ENCODE results near the gene BCS1L.

Gene BCS1L

DNA sequence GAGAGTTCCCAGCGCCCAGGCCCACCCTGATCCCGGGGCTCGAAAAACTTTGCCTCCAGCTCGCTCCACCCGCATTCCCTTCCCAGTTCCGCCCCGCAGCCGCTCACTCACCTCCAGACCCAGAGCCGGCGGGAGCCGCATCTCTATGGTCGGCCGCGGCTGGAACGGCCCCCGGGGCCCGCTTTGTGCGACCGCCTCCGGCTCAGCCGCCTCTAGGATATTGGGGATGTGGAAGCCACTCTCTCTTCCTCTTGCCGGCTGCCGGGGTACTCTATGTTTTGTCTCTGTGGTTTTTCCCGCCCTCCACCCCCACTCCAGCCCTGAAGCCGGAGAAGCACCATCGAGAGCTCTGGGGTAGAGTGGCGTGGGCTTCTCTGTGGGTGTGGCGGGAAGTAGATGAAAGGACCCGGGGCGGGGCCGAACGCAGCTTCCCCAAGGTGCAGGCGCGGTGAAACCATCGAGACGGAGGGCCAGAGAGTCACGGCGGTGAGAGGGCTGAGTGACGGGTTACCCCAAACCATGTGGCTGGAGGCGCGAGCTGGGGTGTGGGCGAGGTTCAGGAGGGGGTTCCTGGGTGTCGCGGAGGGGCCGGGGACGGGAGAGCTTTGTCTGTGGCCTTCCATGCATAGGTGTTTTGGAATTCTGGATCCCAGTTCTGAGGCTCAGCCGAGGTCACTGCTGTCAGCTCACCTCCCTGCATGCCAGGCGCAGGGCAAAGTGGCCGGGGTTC lies at the start of gene BCS1L, which contains the start of gene ZNF142:
Gene BCS1L, plus strand, starts transcription at position 426 of the 730 bp plus-strand sequence. CDS start 1,305 bp downstream, outside the sequence.
Gene ZNF142, minus strand, starts transcription at position 366 of the 730 bp plus-strand sequence. CDS start 3,194 bp downstream, outside the sequence.
- DNase-seq (ENCODE audit: low read depth in 2 of 2, low spot score in 1 of 2): peak; percentile 91 to 92

DNA sequence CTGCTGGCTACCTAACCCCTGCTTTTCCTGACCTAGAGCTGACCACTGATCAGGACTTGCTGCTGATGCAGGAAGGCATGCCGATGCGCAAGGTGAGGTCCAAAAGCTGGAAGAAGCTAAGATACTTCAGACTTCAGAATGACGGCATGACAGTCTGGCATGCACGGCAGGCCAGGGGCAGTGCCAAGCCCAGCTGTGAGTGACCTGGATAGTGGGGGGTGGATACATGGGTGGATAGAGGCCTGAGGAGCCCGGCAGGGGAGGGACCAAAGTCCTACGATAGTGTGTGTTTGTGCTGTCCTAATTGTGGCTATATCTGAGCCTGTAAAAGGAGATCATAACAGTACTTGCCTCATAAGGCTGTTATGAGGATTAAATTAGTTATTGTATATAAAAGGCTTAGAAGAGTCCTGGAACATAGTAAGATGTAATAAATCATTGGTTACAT lies 43.6 kb upstream of the BCS1L start:
- no peak for DNase-seq (ENCODE audit: low read depth in 2 of 2, low spot score in 1 of 2)

DNA sequence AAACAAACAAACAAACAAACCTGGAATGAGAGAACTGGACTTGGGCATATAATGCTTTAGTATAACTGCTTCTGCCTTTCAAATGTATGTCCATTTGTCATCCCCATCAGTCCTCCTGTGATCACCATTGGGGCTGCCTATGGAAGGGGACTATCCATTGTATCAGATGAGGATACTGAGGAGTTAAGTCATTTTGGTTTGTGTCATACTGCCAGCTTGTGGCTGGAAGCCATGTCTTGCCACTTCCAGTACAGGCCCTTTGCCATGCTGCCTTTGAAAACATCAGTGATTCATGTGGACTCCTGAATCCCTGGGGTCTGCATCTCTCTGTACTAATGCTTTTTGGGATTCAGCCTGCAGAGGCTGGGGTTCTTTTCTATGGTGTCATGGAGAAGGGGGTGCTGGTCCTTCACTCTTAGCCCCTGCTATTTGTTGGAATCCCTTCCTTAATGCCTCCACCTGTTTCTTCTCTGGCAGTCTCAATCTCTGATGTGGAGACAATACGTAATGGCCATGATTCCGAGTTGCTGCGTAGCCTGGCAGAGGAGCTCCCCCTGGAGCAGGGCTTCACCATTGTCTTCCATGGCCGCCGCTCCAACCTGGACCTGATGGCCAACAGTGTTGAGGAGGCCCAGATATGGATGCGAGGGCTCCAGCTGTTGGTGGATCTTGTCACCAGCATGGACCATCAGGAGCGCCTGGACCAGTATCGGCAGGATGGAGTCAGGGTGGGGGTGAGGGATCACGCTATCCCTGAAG lies 41.2 kb upstream of the BCS1L start:
- no peak for DNase-seq (ENCODE audit: low read depth in 2 of 2, low spot score in 1 of 2)

GRCh38 chr2:218621007-218621406 lies 38.5 kb upstream of the BCS1L start:
- no peak for DNase-seq (ENCODE audit: low read depth in 2 of 2, low spot score in 1 of 2)

DNA sequence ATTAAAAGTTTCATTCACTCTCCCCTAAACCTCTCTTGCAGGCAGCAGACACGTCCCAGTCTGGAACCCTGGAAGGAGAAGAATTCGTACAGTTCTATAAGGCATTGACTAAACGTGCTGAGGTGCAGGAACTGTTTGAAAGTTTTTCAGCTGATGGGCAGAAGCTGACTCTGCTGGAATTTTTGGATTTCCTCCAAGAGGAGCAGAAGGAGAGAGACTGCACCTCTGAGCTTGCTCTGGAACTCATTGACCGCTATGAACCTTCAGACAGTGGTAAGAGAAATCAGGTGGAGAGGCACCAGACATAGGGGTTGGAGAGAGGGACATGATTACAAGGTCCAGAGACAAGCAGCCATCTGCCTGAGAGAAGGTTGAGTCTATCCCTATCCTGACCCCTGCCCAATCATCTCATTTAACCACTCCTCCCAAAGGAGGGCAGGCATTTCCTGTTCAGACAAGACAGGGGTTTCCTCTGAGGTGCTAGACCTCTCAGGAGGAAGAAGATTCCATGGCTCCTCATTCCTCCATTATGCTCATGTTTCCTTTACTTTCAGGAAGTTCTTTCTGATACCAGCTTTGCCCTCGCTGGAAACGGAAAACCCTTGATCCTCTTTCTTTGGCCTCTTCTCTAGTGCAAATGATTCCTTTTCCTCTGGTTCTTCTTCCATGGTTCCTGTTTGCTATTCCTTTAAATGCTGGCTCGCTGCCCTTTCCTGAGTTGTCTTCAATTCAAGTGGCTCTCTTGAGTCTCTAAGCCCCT lies 36.7 kb upstream of the BCS1L start:
- DNase-seq (ENCODE audit: low read depth in 2 of 2, low spot score in 1 of 2): no peak

GRCh38 chr2:218623366-218623705 lies 36.1 kb upstream of the BCS1L start:
- DNase-seq (ENCODE audit: low read depth in 2 of 2, low spot score in 1 of 2): no peak

- no peak for DNase-seq (ENCODE audit: low read depth in 2 of 2, low spot score in 1 of 2)
Observed at GRCh38 chr2:218626369-218626768, 33.1 kb upstream of the BCS1L start.

DNA sequence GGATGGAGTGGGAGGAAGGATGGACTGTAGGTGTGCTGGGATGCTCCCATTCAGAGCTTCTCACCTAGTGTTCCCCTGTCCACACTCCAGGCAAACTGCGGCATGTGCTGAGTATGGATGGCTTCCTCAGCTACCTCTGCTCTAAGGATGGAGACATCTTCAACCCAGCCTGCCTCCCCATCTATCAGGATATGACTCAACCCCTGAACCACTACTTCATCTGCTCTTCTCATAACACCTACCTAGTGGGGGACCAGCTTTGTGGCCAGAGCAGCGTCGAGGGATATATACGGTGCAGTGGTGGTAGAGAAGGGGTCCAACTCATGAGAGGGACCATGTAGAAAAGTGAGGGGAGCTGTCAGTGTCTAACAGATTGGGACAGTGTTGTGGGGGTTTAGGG lies 31.5 kb upstream of the BCS1L start:
- no peak for DNase-seq (ENCODE audit: low read depth in 2 of 2, low spot score in 1 of 2)

DNA sequence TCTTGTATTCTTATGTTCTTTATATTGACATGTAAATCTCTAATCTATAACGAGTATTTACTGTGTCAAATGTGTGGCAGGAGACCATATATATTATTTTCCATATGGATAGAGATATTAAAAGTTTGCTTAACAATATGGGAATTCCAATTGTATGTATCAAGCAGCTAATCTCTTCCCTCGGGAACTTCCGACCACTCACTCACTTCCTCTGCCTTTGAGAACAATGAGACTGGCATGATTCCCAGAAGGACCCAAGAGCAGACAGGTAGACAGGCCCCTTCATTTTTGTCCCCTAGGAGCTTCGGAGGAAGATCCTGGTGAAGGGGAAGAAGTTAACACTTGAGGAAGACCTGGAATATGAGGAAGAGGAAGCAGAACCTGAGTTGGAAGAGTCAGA lies 27.6 kb upstream of the BCS1L start:
- DNase-seq (ENCODE audit: low read depth in 2 of 2, low spot score in 1 of 2): no peak

GRCh38 chr2:218635719-218636118 lies 23.8 kb upstream of the BCS1L start:
- no peak for DNase-seq (ENCODE audit: low read depth in 2 of 2, low spot score in 1 of 2)

DNA sequence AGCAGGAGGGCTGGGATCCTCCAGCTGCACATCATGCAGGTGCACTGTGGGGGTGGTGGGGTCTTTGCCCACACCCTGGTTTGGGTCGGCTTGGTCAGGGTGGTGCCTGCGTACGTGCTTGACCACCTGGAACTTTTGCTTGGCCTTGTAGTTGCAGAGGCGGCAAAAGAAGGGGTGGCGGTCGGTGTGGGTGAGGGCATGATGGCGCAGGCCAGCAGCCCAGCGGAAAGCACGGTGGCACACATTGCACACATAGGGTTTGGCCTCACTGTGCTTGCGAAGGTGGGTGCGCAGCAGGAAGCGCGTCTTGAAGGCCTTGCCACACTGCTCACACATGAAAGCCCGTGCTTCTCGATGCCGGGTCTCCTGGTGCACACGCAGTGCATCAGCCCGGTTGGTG lies 21.1 kb upstream of the BCS1L start:
- no peak for DNase-seq (ENCODE audit: low read depth in 2 of 2, low spot score in 1 of 2)

GRCh38 chr2:218642121-218642656 lies 17.3 kb upstream of the BCS1L start:
- no peak for DNase-seq (ENCODE audit: low read depth in 2 of 2, low spot score in 1 of 2)

- no peak for DNase-seq (ENCODE audit: low read depth in 2 of 2, low spot score in 1 of 2)
Observed at GRCh38 chr2:218642786-218643185, 16.7 kb upstream of the BCS1L start.

DNA sequence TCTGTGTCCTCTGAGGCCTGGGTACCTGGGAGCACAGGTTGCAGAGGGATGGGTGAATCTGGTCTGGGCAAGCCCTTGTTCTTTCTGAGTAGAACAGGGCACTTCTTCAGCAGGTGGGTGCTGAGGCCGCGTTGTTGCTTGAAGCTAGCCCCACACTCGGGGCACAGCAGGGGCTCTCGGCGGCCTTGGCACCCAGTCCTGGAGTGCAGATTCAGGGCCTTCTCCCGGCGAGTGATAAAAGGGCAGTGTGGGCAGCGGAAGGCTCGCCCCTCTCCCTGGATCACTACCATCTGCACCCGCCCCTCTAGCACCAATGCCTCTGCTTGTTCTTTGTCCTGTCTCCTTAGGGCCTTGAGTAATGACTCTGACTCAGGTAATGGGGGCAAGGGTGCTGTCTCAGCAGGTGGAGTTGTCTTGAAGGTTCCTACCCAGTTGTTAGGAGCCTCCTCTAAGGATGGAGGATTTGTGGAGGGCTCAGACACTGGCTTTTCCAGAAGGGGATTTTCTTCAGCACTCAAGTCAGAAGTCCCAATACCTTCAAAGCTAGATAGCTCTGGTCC lies 15.7 kb upstream of the BCS1L start:
- no peak for DNase-seq (ENCODE audit: low read depth in 2 of 2, low spot score in 1 of 2)

GRCh38 chr2:218644721-218645120 lies 14.8 kb upstream of the BCS1L start:
- no peak for DNase-seq (ENCODE audit: low read depth in 2 of 2, low spot score in 1 of 2)

- no peak for DNase-seq (ENCODE audit: low read depth in 2 of 2, low spot score in 1 of 2)
Observed at GRCh38 chr2:218645126-218645525, 14.4 kb upstream of the BCS1L start.

- DNase-seq (ENCODE audit: low read depth in 2 of 2, low spot score in 1 of 2): peak; percentile 3 to 12
Observed at GRCh38 chr2:218648088-218648786, 11.2 kb upstream of the BCS1L start.

- DNase-seq (ENCODE audit: low read depth in 2 of 2, low spot score in 1 of 2): no peak
Observed at GRCh38 chr2:218648787-218649100, 10.7 kb upstream of the BCS1L start.

- no peak for DNase-seq (ENCODE audit: low read depth in 2 of 2, low spot score in 1 of 2)
Observed at GRCh38 chr2:218655751-218656150, 3.7 kb upstream of the BCS1L start.

- DNase-seq (ENCODE audit: low read depth in 2 of 2, low spot score in 1 of 2): peak in 1 of 2 donors; percentile 16
Observed at GRCh38 chr2:218658671-218659257, 719 bp upstream of the BCS1L start.

Measured in stimulated activated CD8-positive, alpha-beta memory T cell treated with anti-CD3 and anti-CD28 coated beads, Interleukin-4, amount 100 ng/mL, for 4 hours (primary cell).